GM12878 (cell line): ENCODE measurements around the gene RB1. TPM values are rescaled to one million over a fixed set of nuclear protein-coding genes. Genes with fewer than 3 reads are reported as not detected.

Experiments
- ATAC-seq: fragments of 200-7000 bp; cut with Tn5 transposase; 3 replicates; pipeline ENCODE4 v1.9.1; 2020; ENCODE audit warnings: mild to moderate bottlenecking, moderate library complexity
- BruUV-seq: library from RNA; stranded (reverse); fragments of 400-500 nt; replicated peaks from 2 replicates; lab custom pipeline; 2021; lab: Mats Ljungman, UMichigan
- CTCF ChIA-PET: fragments of 300-600 bp; sonication (Branson Sonifier 250); formaldehyde crosslinking; extraction: SDS; loops from one replicate; lab custom pipeline; 2021; ENCODE audit warnings: inconsistent platforms; lab: Yijun Ruan, JAX
- POLR2A ChIA-PET: fragments of 350-600 bp; formaldehyde crosslinking; extraction: SDS; loops from one replicate; lab custom pipeline; 2021; ENCODE audit warnings: inconsistent platforms; lab: Charles Lee
- RAD21 ChIA-PET: fragments of 300-600 bp; sonication (Branson Sonifier 250); formaldehyde crosslinking; loops from one replicate; lab custom pipeline; 2023; ENCODE audit warnings: antibody characterized with exemption; ENCODE audit not compliant: unreplicated experiment; lab: Charles Lee
- SMC1A ChIA-PET: fragments of 300-600 bp; sonication (Branson Sonifier 250); formaldehyde crosslinking; loops from one replicate; lab custom pipeline; 2023; ENCODE audit not compliant: unreplicated experiment, uncharacterized antibody; lab: Charles Lee
- DNase-seq: peaks from one replicate; pipeline ENCODE4 v3.0.0-alpha.2; 2011; ENCODE audit warnings: low read depth, low spot score
- FAIRE-seq: peaks from 3 replicates; lab custom pipeline; 2011; peaks lifted over from hg19 to GRCh38; lab: Jason Lieb, UNC
- H2AFZ ChIP-seq: 2 replicates; pipeline ENCODE4 v1.6.0; 2011; ENCODE audit warnings: low read depth, low read length, control low read depth; ENCODE audit not compliant: control insufficient read depth
- H3K27ac ChIP-seq: 2 replicates; pipeline ENCODE4 v1.5.1; 2011; ENCODE audit warnings: control low read depth; ENCODE audit not compliant: control insufficient read depth, insufficient read depth
- H3K27me3 ChIP-seq, 2 experiments: replicated peaks in 1 of 2; 2 replicates each; pipeline versions ENCODE4 v1.6.0 to v1.6.1; 2011; ENCODE audit warnings: low read length in 1 of 2; ENCODE audit not compliant: control insufficient read depth in 2 of 2, insufficient read depth in 2 of 2
- H3K36me3 ChIP-seq, 2 experiments: 2 replicates each; pipeline ENCODE4 v1.5.1; 2011; ENCODE audit warnings: low read length in 1 of 2; ENCODE audit not compliant: control insufficient read depth in 2 of 2, insufficient read depth in 2 of 2
- H3K4me1 ChIP-seq: 2 replicates; pipeline ENCODE4 v1.6.1; 2011; ENCODE audit warnings: mild to moderate bottlenecking, low read length, moderate library complexity, mixed read lengths; ENCODE audit not compliant: control insufficient read depth, insufficient read depth
- H3K4me2 ChIP-seq: 2 replicates; pipeline ENCODE4 v1.6.0; 2011; ENCODE audit warnings: control low read depth; ENCODE audit not compliant: control insufficient read depth, insufficient read depth
- H3K4me3 ChIP-seq: fragments of 200-600 bp; sonication (generic); 2 replicates; pipeline ENCODE4 v1.5.1; 2016
- H3K79me2 ChIP-seq: 2 replicates; pipeline ENCODE4 v1.6.0; 2011; ENCODE audit warnings: low read length; ENCODE audit not compliant: control insufficient read depth, insufficient read depth
- H3K9ac ChIP-seq: 2 replicates; pipeline ENCODE4 v1.8.0; 2011; ENCODE audit warnings: low read length, control low read depth, mixed read lengths; ENCODE audit not compliant: control insufficient read depth, insufficient read depth
- H3K9me3 ChIP-seq: replicated peaks from 3 replicates; pipeline ENCODE4 v1.5.1; 2011; ENCODE audit warnings: mild to moderate bottlenecking, low read length; ENCODE audit not compliant: control insufficient read depth, insufficient read depth
- H4K20me1 ChIP-seq: 2 replicates; pipeline ENCODE4 v1.6.0; 2011; ENCODE audit not compliant: control insufficient read depth, insufficient read depth
- BCL3 ChIP-seq: IDR thresholded peaks from 2 replicates; pipeline ENCODE4 v1.6.1; 2011; ENCODE audit warnings: borderline replicate concordance, low read depth, mild to moderate bottlenecking, moderate library complexity, low read length; ENCODE audit not compliant: insufficient read depth, poor library complexity, severe bottlenecking
- BRCA1 ChIP-seq: IDR thresholded peaks from 2 replicates; pipeline ENCODE4 v1.6.1; 2011; ENCODE audit warnings: low read depth, low read length, improper control_type of control experiment
- CBX5 ChIP-seq: sonication (generic); IDR thresholded peaks from 2 replicates; pipeline ENCODE4 v1.6.1; 2016; ENCODE audit warnings: low read depth, moderate library complexity, mild to moderate bottlenecking, inconsistent platforms
- CHD1 ChIP-seq: IDR thresholded peaks from 2 replicates; pipeline ENCODE4 v1.6.1; 2012; ENCODE audit warnings: low read depth, low read length, improper control_type of control experiment
- CTCF ChIP-seq, 3 experiments: IDR thresholded peaks in 2 of 3; conservative IDR thresholded peaks in 1 of 3; 2 replicates each; pipeline ENCODE4 v1.5.1; 2011; ENCODE audit warnings: low read depth in 3 of 3, low read length in 3 of 3, mild to moderate bottlenecking in 3 of 3, control low read depth in 2 of 3, moderate library complexity in 2 of 3, inconsistent platforms in 1 of 3, mixed read lengths in 1 of 3; ENCODE audit not compliant: control insufficient read depth in 2 of 3, insufficient read depth in 1 of 3; ENCODE audit errors: extremely low read depth in 1 of 3
- HDAC6 ChIP-seq: fragments of 200-600 bp; sonication (generic); IDR thresholded peaks from one replicate; pipeline ENCODE4 v1.8.0; 2017; ENCODE audit warnings: antibody characterized with exemption; ENCODE audit not compliant: unreplicated experiment
- IRF5 ChIP-seq: fragments of 450-650 bp; IDR thresholded peaks from 2 replicates; pipeline ENCODE4 v1.6.1; 2017; ENCODE audit warnings: borderline replicate concordance
- KLF5 ChIP-seq: fragments of 450-650 bp; IDR thresholded peaks from 2 replicates; pipeline ENCODE4 v1.6.1; 2014; ENCODE audit warnings: mild to moderate bottlenecking; ENCODE audit not compliant: partially characterized antibody
- NFIC ChIP-seq: IDR thresholded peaks from 2 replicates; pipeline ENCODE4 v1.6.1; 2012; ENCODE audit warnings: low read depth, mild to moderate bottlenecking, inconsistent platforms, low read length, moderate library complexity
- NKRF ChIP-seq: fragments of 450-650 bp; conservative IDR thresholded peaks from 2 replicates; pipeline ENCODE4 v1.6.1; 2017; ENCODE audit warnings: mild to moderate bottlenecking, moderate library complexity
- NR2C2 ChIP-seq: IDR thresholded peaks from 2 replicates; pipeline ENCODE4 v1.6.1; 2011; ENCODE audit warnings: borderline replicate concordance, low read depth; ENCODE audit not compliant: control insufficient read depth, insufficient read length
- RELB ChIP-seq: fragments of 450-650 bp; IDR thresholded peaks from 2 replicates; pipeline ENCODE4 v1.6.1; 2017; ENCODE audit warnings: low read depth, mild to moderate bottlenecking, moderate library complexity
- ZBED1 ChIP-seq: IDR thresholded peaks from 2 replicates; pipeline ENCODE4 v1.6.1; 2016; ENCODE audit warnings: borderline replicate concordance
- ZNF622 ChIP-seq: fragments of 450-650 bp; IDR thresholded peaks from 2 replicates; pipeline ENCODE4 v1.6.1; 2017; ENCODE audit warnings: mild to moderate bottlenecking, inconsistent platforms
- ZZZ3 ChIP-seq: IDR thresholded peaks from 2 replicates; pipeline ENCODE4 v1.6.1; 2011; ENCODE audit warnings: low read depth; ENCODE audit not compliant: control insufficient read depth, insufficient read length
- WGBS: methylation state at CpG from one replicate; pipeline ENCODE4 v1.1.6; 2016; ENCODE audit warnings: low lambda C conversion rate; ENCODE audit not compliant: insufficient replicate concordance, insufficient coverage; ENCODE audit errors: missing lambda C conversion rate; 5-methylcytosine and 5-hydroxymethylcytosine counted together
- in situ Hi-C: fragments of 300-500 bp; cut with MboI; formaldehyde crosslinking; loops from 9 replicates; pipeline ENCODE4 v1.14.3; 2018; ENCODE audit warnings: mixed read lengths
- intact Hi-C: fragments of 100-400 bp; cut with micrococcal nuclease; formaldehyde crosslinking; loops from one replicate; pipeline ENCODE4 v1.14.2; 2022; ENCODE audit not compliant: unreplicated experiment
- polyA plus RNA-seq, 11 experiments: library from polyadenylated mRNA; depleted of rRNA in 4 of 11; unstranded in 6 of 11; stranded (reverse) in 5 of 11; fragments of >200 nt; fragmentation: Nextera tagmentation in 4 of 11; fragmentation: Illumina TruSeq in 1 of 11; extraction: Ambion mirVana in 4 of 11; extraction: Trizol in 1 of 11; gene quantifications; 1 replicate in 1 of 11; 2 replicates in 10 of 11; pipeline versions ENCODE4 v1.2.1 to v1.2.3, GENCODE V29; 2011 to 2016; ENCODE audit warnings: inconsistent platforms in 2 of 11, missing spikeins in 2 of 11, low read depth in 1 of 11
- total RNA-seq, 4 experiments: library from RNA; depleted of rRNA in 3 of 4; stranded (reverse); fragments of >200 nt in 3 of 4; fragmentation: Illumina TruSeq in 1 of 4; extraction: Trizol in 1 of 4; gene quantifications; 2 replicates each; pipeline versions ENCODE4 v1.2.1 to v1.2.3, GENCODE V29; 2013 to 2021

RB1 gene
- total and polyA plus RNA-seq, 10 of the 15 experiments (the other 5 are each of a cell fraction or from before 2014, with no cell fraction given): 2.8 to 45.0 (median 8.3) TPM

- H3K27ac ChIP-seq: no peak overlapping the region
- DNase-seq: no peak
- H3K4me1 ChIP-seq: no peaks in the 10 kb centered on the region
- H3K79me2 ChIP-seq: peaks cover 24% of the 10 kb centered on the region
- peaks cover 7% of the 10 kb centered on the region; the same call in 2 of the 3 replicates for H3K9me3 ChIP-seq
- H3K9ac ChIP-seq: no peak overlapping the region
- H3K4me2 ChIP-seq: no peak overlapping the region
- no peak for ATAC-seq
- no peaks in the 10 kb centered on the region for H4K20me1 ChIP-seq
- no peaks in the 10 kb centered on the region for H3K27me3 ChIP-seq
- ChIA-PET CTCF (no interaction called here), RAD21 (no interaction called here), POLR2A (no interaction called here), SMC1A (no interaction called here)
- in situ Hi-C loops: no loop called here
- 100% methylated on average over 2 of the region's 2 CpGs for WGBS
- TF ChIP-seq ZZZ3 (no peak), ZBED1 (no peak), NFIC (no peak), BRCA1 (no peak), CBX5 (no peak), NR2C2 (no peak), CHD1 (no peak), KLF5 (no peak), RELB (no peak), NKRF (no peak), BCL3 (no peak), ZNF622 (no peak), CTCF (IDR thresholded peaks at IDR 0.05 in 2 of 3, conservative IDR thresholded peaks at IDR 0.05 in 1 of 3; ENCODE audit: control insufficient read depth in 2 of 3, extremely low read depth in 1 of 3, insufficient read depth in 1 of 3, low read depth in 3 of 3, low read length in 3 of 3) (no peak), HDAC6 (no peak), IRF5 (no peak)
- no peak overlapping the region for H2AFZ ChIP-seq
- intact Hi-C loops: no loop called here
- H3K36me3 ChIP-seq: peaks cover 0 to 3% of the 10 kb centered on the region in 2 experiments; a peak in 2 of 4 replicates
- BruUV-seq: no TSS peak
- FAIRE-seq: no peak
- H3K4me3 ChIP-seq: no peak overlapping the region
Measured at GRCh38 chr13:48415516-48415915, 112.0 kb downstream of the RB1 start.
